WERI-Rb-1 (cell line): ENCODE results near the gene ASF1B.

ENCODE experiments used
- DNase-seq: peaks from one replicate; pipeline ENCODE4 v3.0.0-alpha.2; 2020
- H3K27ac ChIP-seq: fragments of 250-450 bp; sonication (Bioruptor Pico); 2 replicates; pipeline ENCODE4 v1.5.1; 2020; ENCODE audit warnings: mild to moderate bottlenecking, moderate library complexity
- H3K27me3 ChIP-seq: fragments of 250-450 bp; sonication (Bioruptor Pico); 2 replicates; pipeline ENCODE4 v1.5.1; 2021; ENCODE audit warnings: mild to moderate bottlenecking, low read depth, moderate library complexity; ENCODE audit not compliant: insufficient read depth, severe bottlenecking
- H3K36me3 ChIP-seq: fragments of 250-450 bp; sonication (Bioruptor Pico); 2 replicates; pipeline ENCODE4 v1.5.1; 2020; ENCODE audit warnings: mild to moderate bottlenecking, moderate library complexity
- H3K4me3 ChIP-seq: 2 replicates; pipeline ENCODE4 v1.5.1; 2011; ENCODE audit warnings: low read depth, mild to moderate bottlenecking, control low read depth, low read length
- H3K9me3 ChIP-seq: fragments of 250-450 bp; sonication (Bioruptor Pico); 2 replicates; pipeline ENCODE4 v1.5.1; 2021; ENCODE audit warnings: mild to moderate bottlenecking, moderate library complexity; ENCODE audit not compliant: severe bottlenecking
- TF ChIP-seq, protein P1 (sequence below): IDR thresholded peaks from 2 replicates; pipeline ENCODE4 v1.5.1; 2011; ENCODE audit warnings: low read depth, mild to moderate bottlenecking, control low read depth, inconsistent platforms, low read length

The ASF1B gene

DNA sequence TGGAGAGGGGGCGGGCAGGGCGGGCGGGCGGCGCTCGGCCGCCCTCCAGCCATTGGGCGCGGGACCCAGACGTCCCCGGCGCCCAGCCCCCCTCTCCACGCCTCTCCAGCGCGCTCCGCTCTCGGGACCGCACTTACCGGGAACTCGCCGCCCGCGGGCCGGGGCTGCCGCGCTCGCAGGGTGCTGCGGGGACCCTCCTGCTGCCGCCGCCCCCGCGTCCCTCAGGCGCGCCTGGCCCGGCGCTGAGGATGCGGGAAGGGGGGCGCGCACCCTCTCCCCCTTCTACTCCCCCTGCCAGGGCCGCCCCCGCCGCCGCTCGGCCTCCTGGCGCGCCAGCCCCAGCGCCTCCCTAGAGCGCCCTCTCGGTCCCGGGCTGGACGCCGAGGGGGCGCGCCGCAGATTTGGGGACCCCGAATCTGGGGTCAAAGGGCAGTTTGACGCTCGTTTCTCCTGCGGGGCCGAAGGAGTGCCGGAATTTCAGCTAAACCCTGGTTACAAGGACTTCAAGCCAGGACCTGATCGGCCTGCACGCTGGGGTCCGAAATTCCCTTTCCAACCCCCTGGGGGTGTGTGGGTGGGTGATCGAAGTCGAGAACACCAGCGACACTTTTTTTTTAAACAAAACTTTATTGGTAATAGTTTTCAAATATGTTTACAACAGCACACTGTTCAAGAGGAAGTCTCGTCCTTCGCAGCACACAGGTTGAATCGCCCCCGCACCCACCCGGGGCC, 45.1 kb downstream of the ASF1B start:
- TF ChIP-seq, protein P1, sequence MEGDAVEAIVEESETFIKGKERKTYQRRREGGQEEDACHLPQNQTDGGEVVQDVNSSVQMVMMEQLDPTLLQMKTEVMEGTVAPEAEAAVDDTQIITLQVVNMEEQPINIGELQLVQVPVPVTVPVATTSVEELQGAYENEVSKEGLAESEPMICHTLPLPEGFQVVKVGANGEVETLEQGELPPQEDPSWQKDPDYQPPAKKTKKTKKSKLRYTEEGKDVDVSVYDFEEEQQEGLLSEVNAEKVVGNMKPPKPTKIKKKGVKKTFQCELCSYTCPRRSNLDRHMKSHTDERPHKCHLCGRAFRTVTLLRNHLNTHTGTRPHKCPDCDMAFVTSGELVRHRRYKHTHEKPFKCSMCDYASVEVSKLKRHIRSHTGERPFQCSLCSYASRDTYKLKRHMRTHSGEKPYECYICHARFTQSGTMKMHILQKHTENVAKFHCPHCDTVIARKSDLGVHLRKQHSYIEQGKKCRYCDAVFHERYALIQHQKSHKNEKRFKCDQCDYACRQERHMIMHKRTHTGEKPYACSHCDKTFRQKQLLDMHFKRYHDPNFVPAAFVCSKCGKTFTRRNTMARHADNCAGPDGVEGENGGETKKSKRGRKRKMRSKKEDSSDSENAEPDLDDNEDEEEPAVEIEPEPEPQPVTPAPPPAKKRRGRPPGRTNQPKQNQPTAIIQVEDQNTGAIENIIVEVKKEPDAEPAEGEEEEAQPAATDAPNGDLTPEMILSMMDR, result 0 out of 2 replicates have a peak, but pooled peaks have one; percentile 19
- Histone ChIP-seq H3K9me3 (peaks cover 9% of the 10 kb centered on the region), H3K4me3 (peak overlapping the region; percentile 74), H3K27ac (peak overlapping the region; percentile 84), H3K36me3 (peaks cover 33% of the 10 kb centered on the region), H3K27me3 (no peaks in the 10 kb centered on the region)
- peak; percentile 55 for DNase-seq

GRCh38 chr19:14090509-14091080, 45.8 kb downstream of the ASF1B start, which contains the start of gene SAMD1:
SAMD1 (minus strand) TSS chr19:14090751.
- peak within 1 kb of the TSS; percentile 74 for H3K4me3 ChIP-seq
- peaks cover 35% of the 10 kb centered on the region for H3K36me3 ChIP-seq
- peak within 1 kb of the TSS; percentile 95 for H3K27ac ChIP-seq
- H3K27me3 ChIP-seq, result no peaks in the 10 kb centered on the region
- peak; percentile 91 for DNase-seq
- peaks cover 9% of the 10 kb centered on the region for H3K9me3 ChIP-seq
- TF ChIP-seq, protein P1, result no peak

DNA sequence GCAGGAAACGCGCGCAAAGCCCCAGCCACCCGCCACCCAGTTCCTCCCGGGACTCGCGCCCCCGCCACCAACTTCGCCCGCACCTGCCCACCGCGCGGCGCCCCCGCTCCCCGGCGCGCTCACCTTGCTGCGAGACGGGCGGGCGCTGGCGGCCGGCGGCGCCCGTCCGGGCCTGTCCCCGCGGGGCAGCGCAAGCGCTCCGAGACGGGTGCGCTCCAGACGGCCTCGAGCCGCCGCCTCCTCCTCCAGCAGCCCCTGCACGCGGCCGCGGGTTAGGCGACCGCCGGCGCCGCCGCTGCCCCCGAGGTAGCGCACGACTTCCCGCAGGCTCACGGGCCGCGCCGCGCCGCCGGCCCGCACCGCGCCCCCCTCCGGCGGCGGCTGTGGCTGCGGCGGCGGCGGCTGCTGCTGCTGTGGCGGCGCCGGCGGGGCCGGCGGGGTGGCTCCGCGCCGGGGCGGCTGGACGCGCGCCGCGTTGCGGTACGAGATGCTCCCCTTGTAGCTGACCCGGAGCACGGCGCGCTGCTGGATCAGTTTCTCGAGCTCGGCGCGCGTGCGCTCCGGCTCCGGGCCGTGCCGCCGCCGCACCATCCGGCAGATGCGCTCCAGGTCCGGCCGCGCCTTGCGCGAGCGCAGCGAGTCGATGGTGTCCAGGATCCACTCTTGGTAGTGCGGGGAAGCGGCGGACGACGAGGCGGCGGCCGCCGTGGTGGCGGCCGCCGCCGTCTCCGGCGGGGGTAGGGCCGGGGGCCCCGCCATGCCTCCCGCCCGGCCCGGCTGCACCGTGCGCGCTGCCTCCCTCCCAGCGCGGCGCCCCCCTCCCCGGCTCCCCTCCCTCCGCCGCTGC, 46.5 kb downstream of the ASF1B start:
- Histone ChIP-seq H3K9me3 (peaks cover 9% of the 10 kb centered on the region), H3K27me3 (no peaks in the 10 kb centered on the region), H3K36me3 (peaks cover 35% of the 10 kb centered on the region), H3K4me3 (peak overlapping the region; percentile 56), H3K27ac (peak overlapping the region; percentile 95)
- DNase-seq, result peak; percentile 60
- TF ChIP-seq, protein P1, result no peak

- peak; percentile 27 for DNase-seq
- Histone ChIP-seq H3K27me3 (no peaks in the 10 kb centered on the region), H3K27ac (peak overlapping the region; percentile 95; the same call in 1 of the 2 replicates), H3K9me3 (peaks cover 9% of the 10 kb centered on the region), H3K36me3 (peaks cover 35% of the 10 kb centered on the region), H3K4me3 (peak overlapping the region; percentile 46)
- TF ChIP-seq, protein P1, result no peak
Observed at GRCh38 chr19:14089412-14089661, 47.1 kb downstream of the ASF1B start.

- TF ChIP-seq, protein P1, result no peak
- DNase-seq, result no peak
- H3K36me3 ChIP-seq, result peaks cover 35% of the 10 kb centered on the region
- peaks cover 9% of the 10 kb centered on the region for H3K9me3 ChIP-seq
- no peaks in the 10 kb centered on the region for H3K27me3 ChIP-seq
- H3K27ac ChIP-seq, result no peak overlapping the region
- peak overlapping the region; percentile 46 for H3K4me3 ChIP-seq
Observed at GRCh38 chr19:14088634-14089411, 47.6 kb downstream of the ASF1B start.
